ENCODE data around the gene KPNA1. TPM values are rescaled to one million over a fixed set of nuclear protein-coding genes. Genes with fewer than 3 reads are reported as not detected.

KPNA1 gene
- total and polyA plus RNA-seq, 2 of the 13 experiments (the other 11 are each of a cell fraction or from before 2014, with no cell fraction given): 15.4 to 30.0 TPM

DNA sequence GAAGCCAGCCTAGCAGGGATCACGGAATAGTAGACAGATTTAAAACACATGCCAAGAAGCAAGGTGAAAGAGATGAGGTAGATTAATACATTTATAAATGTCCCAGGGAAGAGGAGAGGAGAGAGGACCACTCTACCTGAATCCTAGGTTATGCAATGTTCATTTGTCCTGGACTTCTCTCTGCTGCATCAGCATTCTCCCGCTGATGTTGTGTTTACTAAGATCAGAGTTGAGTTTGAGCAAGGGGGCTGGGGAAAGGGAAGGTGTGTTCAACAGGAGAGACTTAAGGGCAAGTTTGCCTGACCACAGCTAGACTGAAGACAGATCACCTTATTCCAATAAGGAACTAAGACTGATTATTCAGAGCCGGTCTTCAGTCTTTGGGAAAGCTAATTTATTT, 1.1 kb upstream of the KPNA1 start (continued):
- no peak for TF ChIP-seq NCOA1 (CRISPR knock-in tag; IDR thresholded peaks at IDR 0.05)
- TF ChIP-seq ZMYM3 (CRISPR knock-in tag; IDR thresholded peaks at IDR 0.05): no peak
- peak; percentile 50; the same call in 1 of the 2 replicates for TF ChIP-seq FOXA3 (CRISPR knock-in tag; IDR thresholded peaks at IDR 0.05)
- TF ChIP-seq ZNF451 (CRISPR knock-in tag; IDR thresholded peaks at IDR 0.05): no peak
- TF ChIP-seq FOXP1 (IDR thresholded peaks at IDR 0.05): no peak
- TF ChIP-seq FOXP1 (CRISPR knock-in tag; IDR thresholded peaks at IDR 0.05): peak; percentile 67
- TF ChIP-seq, protein P1, sequence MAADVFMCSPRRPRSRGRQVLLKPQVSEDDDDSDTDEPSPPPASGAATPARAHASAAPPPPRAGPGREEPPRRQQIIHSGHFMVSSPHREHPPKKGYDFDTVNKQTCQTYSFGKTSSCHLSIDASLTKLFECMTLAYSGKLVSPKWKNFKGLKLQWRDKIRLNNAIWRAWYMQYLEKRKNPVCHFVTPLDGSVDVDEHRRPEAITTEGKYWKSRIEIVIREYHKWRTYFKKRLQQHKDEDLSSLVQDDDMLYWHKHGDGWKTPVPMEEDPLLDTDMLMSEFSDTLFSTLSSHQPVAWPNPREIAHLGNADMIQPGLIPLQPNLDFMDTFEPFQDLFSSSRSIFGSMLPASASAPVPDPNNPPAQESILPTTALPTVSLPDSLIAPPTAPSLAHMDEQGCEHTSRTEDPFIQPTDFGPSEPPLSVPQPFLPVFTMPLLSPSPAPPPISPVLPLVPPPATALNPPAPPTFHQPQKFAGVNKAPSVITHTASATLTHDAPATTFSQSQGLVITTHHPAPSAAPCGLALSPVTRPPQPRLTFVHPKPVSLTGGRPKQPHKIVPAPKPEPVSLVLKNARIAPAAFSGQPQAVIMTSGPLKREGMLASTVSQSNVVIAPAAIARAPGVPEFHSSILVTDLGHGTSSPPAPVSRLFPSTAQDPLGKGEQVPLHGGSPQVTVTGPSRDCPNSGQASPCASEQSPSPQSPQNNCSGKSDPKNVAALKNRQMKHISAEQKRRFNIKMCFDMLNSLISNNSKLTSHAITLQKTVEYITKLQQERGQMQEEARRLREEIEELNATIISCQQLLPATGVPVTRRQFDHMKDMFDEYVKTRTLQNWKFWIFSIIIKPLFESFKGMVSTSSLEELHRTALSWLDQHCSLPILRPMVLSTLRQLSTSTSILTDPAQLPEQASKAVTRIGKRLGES (CRISPR knock-in tag; IDR thresholded peaks at IDR 0.05; ENCODE audit: borderline replicate concordance): no peak
- TF ChIP-seq NR2F6 (IDR thresholded peaks at IDR 0.05): no peak
- no peak for TF ChIP-seq NR2F6 (CRISPR knock-in tag; IDR thresholded peaks at IDR 0.05)
- no peak for TF ChIP-seq CEBPZ (IDR thresholded peaks at IDR 0.05; ENCODE audit: low read length)
- TF ChIP-seq ZNF10 (CRISPR knock-in tag; IDR thresholded peaks at IDR 0.05; ENCODE audit: borderline replicate concordance, low read depth): no peak
- TF ChIP-seq BCL6 (CRISPR knock-in tag; IDR thresholded peaks at IDR 0.05): 0 out of 2 replicates have a peak, but pooled peaks have one; percentile 24
- peak; percentile 41; the same call in 1 of the 2 replicates for TF ChIP-seq ELF3 (CRISPR knock-in tag; IDR thresholded peaks at IDR 0.05)
- TF ChIP-seq FOXA1 (IDR thresholded peaks at IDR 0.05): no peak
- 0 out of 2 replicates have a peak, but pooled peaks have one; percentile 22 for TF ChIP-seq FOXA1 (CRISPR knock-in tag; IDR thresholded peaks at IDR 0.05)
- TF ChIP-seq ZBTB43 (CRISPR knock-in tag; conservative IDR thresholded peaks at IDR 0.05): no peak
- TF ChIP-seq ZNF747 (CRISPR knock-in tag; IDR thresholded peaks at IDR 0.05; ENCODE audit: borderline replicate concordance): no peak
- TF ChIP-seq TCF7 (IDR thresholded peaks at IDR 0.05; ENCODE audit: low read depth): no peak
- TF ChIP-seq ZNF768 (CRISPR knock-in tag; IDR thresholded peaks at IDR 0.05): no peak
- no peak for TF ChIP-seq ZNF724P (CRISPR knock-in tag; IDR thresholded peaks at IDR 0.05; ENCODE audit: borderline replicate concordance)
- TF ChIP-seq, protein P2, sequence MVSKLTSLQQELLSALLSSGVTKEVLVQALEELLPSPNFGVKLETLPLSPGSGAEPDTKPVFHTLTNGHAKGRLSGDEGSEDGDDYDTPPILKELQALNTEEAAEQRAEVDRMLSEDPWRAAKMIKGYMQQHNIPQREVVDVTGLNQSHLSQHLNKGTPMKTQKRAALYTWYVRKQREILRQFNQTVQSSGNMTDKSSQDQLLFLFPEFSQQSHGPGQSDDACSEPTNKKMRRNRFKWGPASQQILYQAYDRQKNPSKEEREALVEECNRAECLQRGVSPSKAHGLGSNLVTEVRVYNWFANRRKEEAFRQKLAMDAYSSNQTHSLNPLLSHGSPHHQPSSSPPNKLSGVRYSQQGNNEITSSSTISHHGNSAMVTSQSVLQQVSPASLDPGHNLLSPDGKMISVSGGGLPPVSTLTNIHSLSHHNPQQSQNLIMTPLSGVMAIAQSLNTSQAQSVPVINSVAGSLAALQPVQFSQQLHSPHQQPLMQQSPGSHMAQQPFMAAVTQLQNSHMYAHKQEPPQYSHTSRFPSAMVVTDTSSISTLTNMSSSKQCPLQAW (CRISPR knock-in tag; IDR thresholded peaks at IDR 0.05): no peak

Measured in HepG2 (cell line).